Islet of Langerhans (tissue), 1 donor: ENCODE results near the gene HPDL.

Source experiments
- FAIRE-seq: peaks from one replicate; lab custom pipeline; 2011; peaks lifted over from hg19 to GRCh38; lab: Jason Lieb, UNC

The HPDL gene

GRCh38 chr1:45322486-45323040 is 4.1 kb upstream of the HPDL start:
- no peak for FAIRE-seq

- no peak for FAIRE-seq
Observed at GRCh38 chr1:45325851-45326506, 716 bp upstream of the HPDL start.

GRCh38 chr1:45327644-45328515 is 1.2 kb downstream of the HPDL start:
- FAIRE-seq: no peak

- FAIRE-seq: no peak
Observed at GRCh38 chr1:45328680-45329079, 2.0 kb downstream of the HPDL start.

GRCh38 chr1:45329445-45329844 is 2.8 kb downstream of the HPDL start:
- FAIRE-seq: no peak

GRCh38 chr1:45331436-45332345 is 5.0 kb downstream of the HPDL start:
- no peak for FAIRE-seq

GRCh38 chr1:45332346-45332720 is 5.6 kb downstream of the HPDL start:
- FAIRE-seq: no peak

- no peak for FAIRE-seq
Observed at GRCh38 chr1:45334308-45335245, 7.9 kb downstream of the HPDL start.

- no peak for FAIRE-seq
Observed at GRCh38 chr1:45335855-45336324, 9.2 kb downstream of the HPDL start.

GRCh38 chr1:45337630-45338325 is 11.1 kb downstream of the HPDL start:
- no peak for FAIRE-seq

GRCh38 chr1:45339789-45340558 is 13.3 kb downstream of the HPDL start, which contains the start of the genes MUTYH and TOE1:
Gene MUTYH, minus strand, starts transcription at chr1:45340440. Its CDS starts 5,935 bp downstream, at chr1:45334505.
Gene TOE1, plus strand, starts transcription at chr1:45340170. Its CDS starts 83 bp downstream, at chr1:45340253.
- peak; percentile 72 for FAIRE-seq

GRCh38 chr1:45340816-45341466 is 14.2 kb downstream of the HPDL start:
- no peak for FAIRE-seq

- FAIRE-seq: no peak
Observed at GRCh38 chr1:45344499-45344898, 17.8 kb downstream of the HPDL start.

- FAIRE-seq: no peak
Observed at GRCh38 chr1:45345014-45345413, 18.3 kb downstream of the HPDL start.

- no peak for FAIRE-seq
Observed at GRCh38 chr1:45346473-45346872, 19.8 kb downstream of the HPDL start.

- no peak for FAIRE-seq
Observed at GRCh38 chr1:45348020-45348419, 21.3 kb downstream of the HPDL start.

GRCh38 chr1:45348609-45348965 is 21.9 kb downstream of the HPDL start:
- FAIRE-seq: no peak

GRCh38 chr1:45348966-45349677 is 22.4 kb downstream of the HPDL start:
- no peak for FAIRE-seq
